IMR-90 (cell line): Measurements from ENCODE around the gene DYRK3. TPM values are rescaled to one million over a fixed set of nuclear protein-coding genes. Genes with fewer than 3 reads are reported as not detected.
A peak's percentile ranks its signal among the peaks of the same experiment; 100 is the strongest.

Source experiments
- ATAC-seq: fragments of 200-7000 bp; cut with Tn5 transposase; 2 replicates; pipeline ENCODE4 v1.9.1; 2020; ENCODE audit warnings: low read depth, mild to moderate bottlenecking, moderate library complexity
- BruUV-seq: library from RNA; stranded (reverse); fragments of 400-500 nt; replicated peaks from 2 replicates; lab custom pipeline; 2021; lab: Mats Ljungman, UMichigan
- CTCF ChIA-PET: fragments of 300-600 bp; formaldehyde crosslinking; extraction: SDS; loops from one replicate; lab custom pipeline; 2021; ENCODE audit warnings: antibody characterized with exemption; lab: Yijun Ruan, JAX
- POLR2A ChIA-PET: fragments of 300-600 bp; sonication (Branson Sonifier 250); formaldehyde crosslinking; loops from one replicate; lab custom pipeline; 2022; ENCODE audit warnings: antibody characterized with exemption; ENCODE audit not compliant: unreplicated experiment; lab: Charles Lee
- DNase-seq: peaks from one replicate; pipeline ENCODE4 v3.0.0; 2013
- H2AFZ ChIP-seq: replicated peaks from 2 replicates; pipeline ENCODE3; 2013; ENCODE audit warnings: low read length, mild to moderate bottlenecking; ENCODE audit not compliant: poor library complexity
- H2AK5ac ChIP-seq: 2 replicates; pipeline ENCODE4 v1.6.1; 2013; ENCODE audit warnings: low read depth, low read length, inconsistent platforms
- H2AK9ac ChIP-seq: replicated peaks from 2 replicates; pipeline ENCODE3; 2013; ENCODE audit warnings: mild to moderate bottlenecking, low read depth, low read length, moderate library complexity; ENCODE audit not compliant: poor library complexity
- H2BK120ac ChIP-seq: 2 replicates; pipeline ENCODE4 v1.6.1; 2013; ENCODE audit warnings: low read depth, low read length, inconsistent platforms
- H2BK15ac ChIP-seq: 3 replicates; pipeline ENCODE4 v1.6.1; 2013; ENCODE audit warnings: low read depth, low read length, inconsistent platforms
- H2BK20ac ChIP-seq: 2 replicates; pipeline ENCODE4 v1.6.1; 2013; ENCODE audit warnings: low read depth, mild to moderate bottlenecking, inconsistent platforms, low read length, moderate library complexity
- H2BK5ac ChIP-seq: 2 replicates; pipeline ENCODE4 v1.6.1; 2013; ENCODE audit warnings: mild to moderate bottlenecking, low read depth, low read length, inconsistent platforms; ENCODE audit not compliant: poor library complexity, severe bottlenecking
- H3K14ac ChIP-seq: replicated peaks from 2 replicates; pipeline ENCODE4 v1.6.1; 2013; ENCODE audit warnings: low read depth, low read length, inconsistent platforms
- H3K18ac ChIP-seq: 2 replicates; pipeline ENCODE4 v1.6.1; 2013; ENCODE audit warnings: low read depth, low read length, control low read depth
- H3K23ac ChIP-seq: 2 replicates; pipeline ENCODE4 v1.6.1; 2013; ENCODE audit warnings: low read depth, low read length, inconsistent platforms
- H3K27ac ChIP-seq: 2 replicates; pipeline ENCODE4 v1.5.1; 2013; ENCODE audit warnings: mild to moderate bottlenecking, control low read depth, low read length; ENCODE audit not compliant: insufficient read depth
- H3K27me3 ChIP-seq: 2 replicates; pipeline ENCODE4 v1.6.1; 2013; ENCODE audit warnings: low read length; ENCODE audit not compliant: control insufficient read depth, insufficient read depth
- H3K36me3 ChIP-seq: 2 replicates; pipeline ENCODE4 v1.6.1; 2013; ENCODE audit warnings: low read length, mixed read lengths; ENCODE audit not compliant: control insufficient read depth, insufficient read depth
- H3K4ac ChIP-seq: 2 replicates; pipeline ENCODE4 v1.6.1; 2013; ENCODE audit warnings: low read depth, low read length, inconsistent platforms
- H3K4me1 ChIP-seq: 2 replicates; pipeline ENCODE4 v1.6.1; 2013; ENCODE audit warnings: low read length, mixed read lengths; ENCODE audit not compliant: control insufficient read depth, insufficient read depth
- H3K4me2 ChIP-seq: 2 replicates; pipeline ENCODE4 v1.6.1; 2013; ENCODE audit warnings: low read depth, mild to moderate bottlenecking, control low read depth, low read length, moderate library complexity
- H3K4me3 ChIP-seq: 2 replicates; pipeline ENCODE4 v1.5.1; 2013; ENCODE audit warnings: low read depth, mild to moderate bottlenecking, control low read depth, low read length, moderate library complexity; ENCODE audit not compliant: insufficient read depth
- H3K56ac ChIP-seq: 2 replicates; pipeline ENCODE4 v1.6.1; 2013; ENCODE audit warnings: low read length, inconsistent platforms; ENCODE audit not compliant: insufficient read depth; ENCODE audit errors: extremely low read depth
- H3K79me1 ChIP-seq, 2 experiments: 2 replicates each; pipeline ENCODE4 v1.6.1; 2013; ENCODE audit warnings: low read length in 2 of 2, inconsistent platforms in 1 of 2, low read depth in 1 of 2
- H3K9ac ChIP-seq: 2 replicates; pipeline ENCODE4 v1.6.1; 2013; ENCODE audit warnings: low read depth, low read length, control low read depth
- H3K9me1 ChIP-seq: 2 replicates; pipeline ENCODE4 v1.6.1; 2013; ENCODE audit warnings: low read length, inconsistent platforms; ENCODE audit not compliant: insufficient read depth
- H3K9me3 ChIP-seq: 2 replicates; pipeline ENCODE4 v1.6.1; 2013; ENCODE audit warnings: low read length; ENCODE audit not compliant: control insufficient read depth, insufficient read depth
- H4K20me1 ChIP-seq: 2 replicates; pipeline ENCODE4 v1.6.1; 2013; ENCODE audit warnings: low read length, inconsistent platforms; ENCODE audit not compliant: insufficient read depth
- H4K5ac ChIP-seq: 2 replicates; pipeline ENCODE4 v1.6.1; 2013; ENCODE audit warnings: mild to moderate bottlenecking, low read depth, low read length, control low read depth
- H4K8ac ChIP-seq, 2 experiments: 2 replicates each; pipeline ENCODE4 v1.6.1; 2013; ENCODE audit warnings: low read depth in 2 of 2, low read length in 2 of 2, control low read depth in 1 of 2, inconsistent platforms in 1 of 2
- H4K91ac ChIP-seq: 2 replicates; pipeline ENCODE4 v1.6.1; 2013; ENCODE audit warnings: low read depth, low read length, inconsistent platforms; ENCODE audit not compliant: insufficient read depth
- CHD1 ChIP-seq: IDR thresholded peaks from 2 replicates; pipeline ENCODE4 v1.6.1; 2012; ENCODE audit warnings: low read depth, low read length, improper control_type of control experiment
- ELK1 ChIP-seq: fragments of 150-350 bp; IDR thresholded peaks from 2 replicates; pipeline ENCODE4 v1.6.1; 2016; ENCODE audit warnings: low read depth, mild to moderate bottlenecking, low read length, moderate library complexity, borderline replicate concordance
- MAZ ChIP-seq: IDR thresholded peaks from 2 replicates; pipeline ENCODE4 v1.6.1; 2012; ENCODE audit warnings: low read depth, mild to moderate bottlenecking, low read length, improper control_type of control experiment, moderate library complexity, borderline replicate concordance
- POLR2A ChIP-seq: IDR thresholded peaks from 2 replicates; pipeline ENCODE4 v1.6.1; 2012; ENCODE audit warnings: mild to moderate bottlenecking, low read depth, low read length
- RCOR1 ChIP-seq: IDR thresholded peaks from 2 replicates; pipeline ENCODE4 v1.6.1; 2012; ENCODE audit warnings: mild to moderate bottlenecking, low read length, improper control_type of control experiment; ENCODE audit not compliant: insufficient replicate concordance
- SMC3 ChIP-seq: fragments of 150-350 bp; IDR thresholded peaks from 2 replicates; pipeline ENCODE4 v1.6.1; 2016; ENCODE audit warnings: low read depth, mild to moderate bottlenecking, antibody characterized with exemption, low read length, moderate library complexity
- USF2 ChIP-seq: fragments of 150-350 bp; IDR thresholded peaks from 2 replicates; pipeline ENCODE4 v1.6.1; 2017; ENCODE audit warnings: mild to moderate bottlenecking, antibody characterized with exemption, low read length, low read depth
- WGBS, 2 experiments: methylation state at CpG; one replicate each; pipeline versions ENCODE4 v1.1.5 to v1.1.7; 2013; ENCODE audit warnings: missing lambda C conversion rate in 2 of 2; ENCODE audit not compliant: insufficient read length in 1 of 2; ENCODE audit errors: extremely low coverage in 2 of 2; 5-methylcytosine and 5-hydroxymethylcytosine counted together
- dilution Hi-C: fragments of 300-500 bp; cut with HindIII; formaldehyde crosslinking; loops from one replicate; pipeline ENCODE4 v1.14.3; 2018; ENCODE audit warnings: low sequenced_read_pairs; ENCODE audit not compliant: unreplicated experiment
- in situ Hi-C: fragments of 300-500 bp; cut with MboI; formaldehyde crosslinking; loops from 3 replicates; pipeline ENCODE4 v1.14.3; 2019; ENCODE audit warnings: low sequenced_read_pairs, inconsistent platforms, mixed read lengths
- intact Hi-C: fragments of 100-400 bp; cut with micrococcal nuclease; formaldehyde crosslinking; loops from 2 replicates; pipeline ENCODE4 v1.10.0; 2022
- polyA plus RNA-seq, 3 experiments: library from polyadenylated mRNA; depleted of rRNA; stranded (reverse); fragments of >200 nt; gene quantifications; 2 replicates each; pipeline ENCODE4 v1.2.3, GENCODE V29; 2012; ENCODE audit warnings: low replicate concordance in 1 of 3
- total RNA-seq: library from RNA; depleted of rRNA; stranded (reverse); fragments of >200 nt; gene quantifications from 2 replicates; pipeline ENCODE4 v1.2.3, GENCODE V29; 2012

Gene DYRK3
- total and polyA plus RNA-seq, 2 of the 4 experiments (the other 2 are of a cell fraction) = 5.5 to 22.0 TPM

- H4K20me1 ChIP-seq = peaks cover 41% of the 10 kb centered on the region
- peak; percentile 77 for ATAC-seq
- no TSS peak for BruUV-seq
- H3K4ac ChIP-seq = peak within 1 kb of the TSS; percentile 90
- peak within 1 kb of the TSS; percentile 90 for H2AFZ ChIP-seq
- intact Hi-C loops = loop anchor here (5.0 kb wide), 1 partner anchor 38 kb away; no protein-coding TSS in a partner anchor
- H2BK15ac ChIP-seq = peak within 1 kb of the TSS; percentile 92; the same call in 2 of the 3 replicates
- H3K9ac ChIP-seq = peak within 1 kb of the TSS; percentile 100
- H3K9me3 ChIP-seq = no peaks in the 10 kb centered on the region
- peak within 1 kb of the TSS; percentile 80 for H2BK5ac ChIP-seq
- in situ Hi-C loops = no loop called here
- peak within 1 kb of the TSS; percentile 70 for H2BK20ac ChIP-seq
- dilution Hi-C loops = no loop called here
- H3K79me1 ChIP-seq = peaks cover 0 to 35% of the 10 kb centered on the region in 2 experiments; a peak in 2 of 4 replicates
- peak within 1 kb of the TSS; percentile 100 for H3K27ac ChIP-seq
- peak within 1 kb of the TSS; percentile 96 for H3K4me3 ChIP-seq
- peaks cover 17% of the 10 kb centered on the region for H3K9me1 ChIP-seq
- peaks cover 17% of the 10 kb centered on the region for H3K4me1 ChIP-seq
- POLR2A ChIA-PET = interaction anchor here (0.6 kb wide), 1 partner anchor 500 kb away, joined by 5 read pairs; no protein-coding TSS in a partner anchor
- TF ChIP-seq CHD1 (no peak), POLR2A (peak; percentile 85), ELK1 (no peak), RCOR1 (no peak), USF2 (no peak), MAZ (0 out of 2 replicates have a peak, but pooled peaks have one; percentile 18), SMC3 (no peak)
- peak within 1 kb of the TSS; percentile 85 for H2AK5ac ChIP-seq
- peak within 1 kb of the TSS; percentile 94 for H3K23ac ChIP-seq
- peak within 1 kb of the TSS; percentile 93 for H3K56ac ChIP-seq
- H4K91ac ChIP-seq = peak within 1 kb of the TSS; percentile 90
- H3K18ac ChIP-seq = peak within 1 kb of the TSS; percentile 96
- no peaks in the 10 kb centered on the region; the same call in 1 of the 2 replicates for H3K27me3 ChIP-seq
- H3K36me3 ChIP-seq = no peaks in the 10 kb centered on the region
- peak within 1 kb of the TSS; percentile 100 for H3K4me2 ChIP-seq
- peak; percentile 61 for DNase-seq
- H2AK9ac ChIP-seq = peak within 1 kb of the TSS; percentile 85
- H4K8ac ChIP-seq = peak within 1 kb of the TSS; percentile 81 to 87
- WGBS, 2 experiments = 0% methylated on average over 22 of the region's 82 CpGs; no CpG with 5 or more reads in 1 of the 2 experiments
- peak within 1 kb of the TSS; percentile 95 for H4K5ac ChIP-seq
- H2BK120ac ChIP-seq = peak within 1 kb of the TSS; percentile 81
- CTCF ChIA-PET = no interaction called here
- peak within 1 kb of the TSS; percentile 92 for H3K14ac ChIP-seq
Observed at GRCh38 chr1:206684478-206685333, 49.4 kb downstream of the DYRK3 start, which contains the start of gene MAPKAPK2. TSS of gene MAPKAPK2 (plus strand) at chr1:206684905. CDS start at chr1:206685230, 325 bp downstream.
